ENCODE data around the gene RAC3. TPM values are rescaled to one million over a fixed set of nuclear protein-coding genes. Genes with fewer than 3 reads are reported as not detected.
A peak's percentile ranks its signal among the peaks of the same experiment; 100 is the strongest.

RAC3 gene
- total RNA-seq, 2 donors from 2014 or later = 0.93 to 2.6 TPM

GRCh38 chr17:81987161-81987770 is 44.2 kb upstream of the RAC3 start:
- peaks cover 0 to 15% of the 10 kb centered on the region in 2 donors for H3K4me1 ChIP-seq
- no peak for DNase-seq (ENCODE audit: low spot score)
- H3K36me3 ChIP-seq = peaks cover 32% of the 10 kb centered on the region
- H3K4me3 ChIP-seq = no peak overlapping the region
- no peaks in the 10 kb centered on the region for H3K27me3 ChIP-seq
- no peak for TF ChIP-seq CTCF (IDR thresholded peaks at IDR 0.05)
- H3K27ac ChIP-seq = no peak overlapping the region
- H3K9me3 ChIP-seq = no peaks in the 10 kb centered on the region

- Histone ChIP-seq H3K4me1 (peaks cover 0 to 21% of the 10 kb centered on the region in 2 donors), H3K27me3 (no peaks in the 10 kb centered on the region), H3K27ac (peak overlapping the region; percentile 44 to 72), H3K36me3 (peaks cover 8% of the 10 kb centered on the region), H3K4me3 (no peak overlapping the region), H3K9me3 (no peaks in the 10 kb centered on the region)
- no peak for TF ChIP-seq CTCF (IDR thresholded peaks at IDR 0.05)
- DNase-seq (ENCODE audit: low spot score) = no peak
These were observed 40.4 kb upstream of the RAC3 start for GRCh38 chr17:81990836-81991683.

- peaks cover 0 to 21% of the 10 kb centered on the region in 2 donors for H3K4me1 ChIP-seq
- peaks cover under 1% of the 10 kb centered on the region for H3K36me3 ChIP-seq
- peak overlapping the region in 1 of 2 donors; percentile 27 for H3K4me3 ChIP-seq
- peak in 1 of 2 donors; percentile 12 for TF ChIP-seq CTCF (IDR thresholded peaks at IDR 0.05)
- no peaks in the 10 kb centered on the region for H3K9me3 ChIP-seq
- H3K27ac ChIP-seq = peak overlapping the region; percentile 44 to 72
- peak; percentile 66 for DNase-seq (ENCODE audit: low spot score)
- no peaks in the 10 kb centered on the region for H3K27me3 ChIP-seq
These were observed 39.7 kb upstream of the RAC3 start for GRCh38 chr17:81991684-81992305.

GRCh38 chr17:81992306-81993102 is 39.0 kb upstream of the RAC3 start:
- no peaks in the 10 kb centered on the region for H3K27me3 ChIP-seq
- no peaks in the 10 kb centered on the region for H3K9me3 ChIP-seq
- no peak for DNase-seq (ENCODE audit: low spot score)
- TF ChIP-seq CTCF (IDR thresholded peaks at IDR 0.05) = no peak
- H3K36me3 ChIP-seq = no peaks in the 10 kb centered on the region
- H3K4me3 ChIP-seq = peak overlapping the region in 1 of 2 donors; percentile 27
- peak overlapping the region; percentile 44 to 72 for H3K27ac ChIP-seq
- H3K4me1 ChIP-seq = peaks cover 0 to 21% of the 10 kb centered on the region in 2 donors

All from right atrium auricular region (tissue), 2 donors.